ENCODE data around the gene CRYL1.

- TF ChIP-seq CTCF (conservative IDR thresholded peaks at IDR 0.05 in 1 of 2, IDR thresholded peaks at IDR 0.05 in 1 of 2; ENCODE audit: extremely low read depth in 1 of 2, insufficient read depth in 1 of 2, low read depth in 1 of 2, low read length in 2 of 2) (no peak), EZH2 (IDR thresholded peaks at IDR 0.05; ENCODE audit: borderline replicate concordance, low read length) (no peak)
Measured at GRCh38 chr13:20571676-20572075, 46.0 kb upstream of the CRYL1 start.
